Kidney glomerular epithelial cell (primary cell): Measurements from ENCODE around the gene HOXB1.
A peak's percentile ranks its signal among the peaks of the same experiment; 100 is the strongest.
"Not testable (repeated sequence)": the region's sequence is repeated elsewhere in the genome, so short reads cannot be mapped to it uniquely, and the experiment has no call there.

Source experiments
- DNase-seq: peaks from one replicate; lab custom pipeline; 2025; lab: John Stamatoyannopoulos, UW

Gene HOXB1

DNA sequence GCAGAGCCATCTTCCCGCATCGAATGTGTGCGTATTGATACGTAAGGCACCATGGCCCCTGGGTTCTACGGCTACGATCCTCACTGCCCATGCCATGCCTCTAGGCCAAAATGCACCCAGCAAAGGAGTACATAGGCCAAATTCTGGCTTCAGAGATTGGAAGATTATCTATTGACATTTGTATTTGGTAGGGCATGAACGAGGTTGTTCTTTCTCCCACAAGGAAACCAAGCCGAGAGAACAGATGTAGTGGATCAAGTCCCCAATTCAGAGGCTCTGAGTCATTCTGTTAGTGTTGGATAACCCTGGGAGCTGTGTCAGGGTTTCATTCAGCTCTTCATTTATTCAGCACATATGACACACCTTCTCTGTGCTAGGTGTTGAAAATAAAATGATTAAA lies 36.5 kb downstream of the HOXB1 start:
- DNase-seq: peak; percentile 24

DNA sequence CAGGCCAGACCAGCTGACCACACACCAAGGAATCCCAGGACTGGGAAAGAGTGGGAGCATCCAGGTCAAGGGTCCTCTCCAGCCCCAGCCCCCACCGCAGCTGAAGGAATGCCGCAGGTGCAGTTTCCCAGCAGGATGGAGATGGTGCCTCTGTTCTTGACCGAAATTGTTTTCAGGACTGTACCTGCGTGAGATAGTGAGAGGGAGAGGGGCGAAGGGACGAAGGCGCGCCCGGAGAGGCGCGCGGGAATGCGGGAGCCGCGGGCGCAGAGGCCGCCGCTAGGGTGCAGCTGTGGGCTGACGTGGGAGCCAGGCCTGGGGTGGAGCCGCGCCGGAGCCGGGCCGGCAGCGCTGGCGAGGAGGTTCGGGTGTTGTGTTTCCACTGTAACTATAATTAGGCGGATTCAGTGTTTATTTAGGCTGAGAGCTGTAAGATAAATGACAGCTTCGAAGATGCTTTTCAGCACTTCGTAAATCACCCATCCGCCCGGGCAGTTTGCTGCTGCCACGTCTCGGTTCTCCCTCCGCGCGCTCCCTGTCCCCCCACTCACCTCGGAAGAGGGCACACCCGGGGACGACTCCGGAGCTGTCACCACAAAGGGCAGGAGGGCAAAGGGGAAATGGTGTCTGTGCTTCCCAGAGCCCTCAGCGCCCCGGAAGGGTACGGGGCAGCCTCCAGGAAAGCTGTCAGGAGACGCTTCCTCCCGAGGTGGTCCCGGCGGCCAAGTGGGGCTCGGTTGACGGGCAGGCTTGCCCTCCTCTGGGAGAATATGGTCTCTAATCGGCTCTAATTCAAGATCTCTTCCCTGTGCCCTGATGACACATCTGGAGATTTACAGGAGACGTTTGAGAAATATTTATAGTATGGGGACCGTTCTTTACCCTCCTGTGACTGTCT lies 38.2 kb downstream of the HOXB1 start:
- DNase-seq: peak; percentile 30

DNA sequence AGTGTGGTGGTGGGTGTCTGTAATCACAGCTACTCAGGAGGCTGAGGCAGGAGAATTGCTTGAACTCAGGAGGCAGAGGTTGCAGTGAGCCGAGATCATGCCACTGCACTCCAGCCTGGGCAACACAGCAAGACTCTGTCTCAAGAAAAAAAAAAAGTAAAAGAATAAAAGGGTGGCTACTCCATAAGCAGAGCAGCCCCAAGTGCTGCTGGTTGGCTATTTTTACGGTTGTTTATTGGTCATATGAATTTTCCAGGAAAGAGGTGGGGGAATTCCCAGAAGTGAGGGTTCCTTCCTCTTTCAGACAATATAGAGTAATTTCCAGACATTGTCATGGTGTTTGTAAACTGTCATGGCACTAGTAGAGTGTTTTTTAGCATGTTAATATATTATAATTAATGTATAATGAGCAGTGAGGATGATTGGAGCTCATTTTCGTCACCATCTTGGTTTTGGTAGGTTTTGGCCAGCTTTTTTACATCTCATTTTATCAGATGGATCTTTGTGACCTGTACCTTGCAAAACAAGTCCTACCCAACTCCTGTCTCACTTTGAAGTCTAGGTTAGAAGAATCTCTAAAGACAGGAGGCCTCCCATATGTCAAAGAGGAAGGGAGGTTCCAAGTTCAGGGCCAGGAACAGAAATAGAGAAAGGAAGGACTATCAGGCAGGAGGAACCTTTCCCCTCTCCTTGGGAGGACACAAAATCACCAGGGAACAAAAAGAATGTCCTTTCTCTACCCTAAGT lies 39.1 kb downstream of the HOXB1 start:
- no peak for DNase-seq

DNA sequence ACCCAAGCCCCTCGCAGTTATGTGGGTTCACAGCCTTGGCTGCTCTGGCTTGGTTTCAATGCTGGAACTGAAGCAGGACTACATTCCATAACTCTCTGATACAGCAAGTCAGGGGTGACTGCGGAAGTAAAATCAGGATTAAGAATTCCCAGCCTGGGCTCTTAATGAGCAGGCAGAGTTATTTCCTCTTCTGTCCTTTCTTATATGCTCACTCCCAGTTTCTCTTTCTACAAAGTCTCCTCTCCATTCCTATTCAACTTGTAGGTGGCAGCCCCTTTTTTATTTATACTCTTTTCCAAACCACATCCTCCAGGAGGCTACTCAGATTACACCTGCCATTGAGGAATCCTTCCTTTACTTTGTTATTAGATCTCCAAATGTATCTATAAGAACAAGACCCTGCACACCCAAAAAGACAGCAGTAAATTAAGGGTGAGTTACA lies 40.3 kb downstream of the HOXB1 start:
- DNase-seq: no peak

DNA sequence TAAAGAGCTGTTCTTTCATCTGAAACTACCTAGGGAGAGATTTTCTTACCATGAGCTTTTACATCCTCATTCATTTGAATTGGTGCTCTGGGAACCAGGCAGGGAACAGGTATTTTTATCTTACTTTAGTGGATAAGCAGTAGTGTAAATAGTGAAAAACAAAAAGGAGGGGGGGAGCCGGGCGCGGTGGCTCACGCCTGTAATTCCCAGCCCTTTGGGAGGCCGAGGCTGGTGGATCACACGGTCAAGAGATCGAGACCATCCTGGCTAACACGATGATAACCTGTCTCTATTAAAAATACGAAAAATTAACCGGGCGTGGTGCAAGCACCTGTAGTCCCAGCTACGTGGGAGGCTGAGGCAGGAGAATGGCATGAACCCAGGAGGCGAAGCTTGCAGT lies 41.0 kb downstream of the HOXB1 start:
- no peak for DNase-seq

DNA sequence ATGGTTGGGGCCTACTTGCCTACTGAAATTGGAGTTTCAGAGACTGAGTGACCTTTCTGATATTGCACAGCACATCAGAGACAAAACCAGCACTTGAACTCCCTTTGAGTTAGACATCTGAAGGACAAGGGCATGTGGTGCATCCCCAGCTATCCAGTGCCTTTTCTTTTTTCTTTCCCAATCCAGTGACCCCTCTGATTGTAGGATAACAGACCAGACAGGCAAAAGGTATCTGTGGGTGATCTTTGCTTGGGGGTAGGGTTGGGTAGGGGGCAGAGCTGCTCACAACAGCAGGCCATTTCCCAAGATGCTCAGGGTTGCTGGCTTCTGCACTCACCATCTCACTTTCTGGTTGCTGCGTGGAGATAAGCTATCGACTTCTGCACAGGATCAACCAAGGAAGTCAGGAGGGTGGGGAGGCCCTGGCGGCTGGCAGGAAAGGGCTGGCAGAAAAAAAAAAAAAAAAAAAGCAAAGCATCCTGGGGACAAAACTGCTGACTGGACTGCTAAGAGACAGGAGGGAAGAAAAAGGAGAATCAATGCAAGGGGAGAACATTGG lies 42.2 kb downstream of the HOXB1 start:
- no peak for DNase-seq

DNA sequence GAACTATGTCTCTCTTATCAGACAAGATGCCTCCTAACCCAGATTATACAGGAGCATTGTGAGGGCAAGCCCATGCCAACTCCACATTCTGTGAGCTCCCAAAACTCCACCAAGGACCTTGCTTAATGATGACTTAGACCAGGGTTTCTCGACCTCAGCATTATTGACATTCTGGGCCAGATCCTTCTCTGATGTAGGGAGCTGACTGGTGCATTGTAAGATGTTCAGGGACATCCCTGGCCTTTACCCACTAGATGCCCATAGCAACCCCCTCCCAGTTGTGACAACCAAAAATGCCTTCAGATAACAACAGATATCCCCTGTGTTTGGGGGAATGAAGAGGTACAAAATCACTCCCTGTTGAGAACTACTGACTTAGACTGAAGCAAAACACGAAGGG lies 43.6 kb downstream of the HOXB1 start:
- DNase-seq: no peak

DNA sequence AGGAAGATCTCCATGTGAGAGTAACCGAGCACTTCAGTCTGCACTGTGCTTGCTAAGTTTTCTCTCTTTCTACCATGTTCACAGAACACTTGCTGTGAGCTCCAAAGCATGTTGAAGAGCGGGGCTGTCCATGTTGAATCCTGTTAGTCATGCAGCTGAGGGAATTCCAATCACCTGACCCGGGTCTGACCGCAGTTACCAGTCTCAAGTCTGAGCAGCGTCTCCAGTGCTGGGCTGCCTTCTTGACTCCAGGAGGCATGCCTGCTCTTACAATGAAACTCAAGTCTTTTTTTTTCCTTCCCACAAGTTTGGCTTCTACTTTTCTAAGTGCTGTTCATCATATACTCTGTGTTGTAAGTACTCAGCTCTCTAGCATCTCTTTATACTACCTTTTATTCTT lies 44.3 kb downstream of the HOXB1 start:
- peak; percentile 92 for DNase-seq

DNA sequence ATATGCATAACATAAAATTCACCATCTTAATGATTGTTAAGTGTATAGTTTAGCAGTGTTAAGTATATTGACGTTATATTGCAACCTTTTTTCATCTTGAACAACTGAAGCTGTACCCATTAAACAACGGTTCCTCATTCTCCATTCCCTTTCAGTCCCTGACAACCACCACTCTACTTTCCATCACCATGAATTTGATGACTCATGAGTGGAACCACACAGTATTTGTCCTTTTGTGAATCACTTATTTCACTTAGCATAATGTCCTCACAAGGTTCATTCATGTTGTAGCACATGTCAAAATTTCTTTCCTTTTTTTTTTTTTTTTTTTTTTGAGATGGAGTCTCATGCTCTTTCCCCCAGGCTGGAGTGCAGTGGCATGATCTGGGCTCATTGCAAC lies 46.0 kb downstream of the HOXB1 start:
- DNase-seq: peak; percentile 43

DNA sequence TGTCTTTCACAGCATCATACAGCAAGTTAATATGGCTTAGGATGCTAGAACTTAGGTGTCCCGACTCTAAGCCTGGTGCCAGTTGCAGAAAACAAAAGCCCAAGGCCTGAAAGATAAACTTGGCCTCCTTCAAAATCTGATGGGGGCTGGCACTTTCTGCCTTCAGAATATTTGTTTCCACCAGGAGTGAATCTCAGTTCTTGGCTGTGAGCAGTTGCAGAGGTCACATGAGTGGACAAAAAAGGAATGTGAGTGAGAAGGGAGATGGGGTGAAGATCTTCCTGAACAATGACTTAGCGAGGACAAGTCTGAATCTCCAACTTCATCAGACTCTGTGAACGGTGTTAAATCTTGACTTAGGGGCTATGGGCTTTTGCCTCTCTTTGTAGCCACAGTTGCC lies 46.6 kb downstream of the HOXB1 start:
- peak; percentile 62 for DNase-seq

DNA sequence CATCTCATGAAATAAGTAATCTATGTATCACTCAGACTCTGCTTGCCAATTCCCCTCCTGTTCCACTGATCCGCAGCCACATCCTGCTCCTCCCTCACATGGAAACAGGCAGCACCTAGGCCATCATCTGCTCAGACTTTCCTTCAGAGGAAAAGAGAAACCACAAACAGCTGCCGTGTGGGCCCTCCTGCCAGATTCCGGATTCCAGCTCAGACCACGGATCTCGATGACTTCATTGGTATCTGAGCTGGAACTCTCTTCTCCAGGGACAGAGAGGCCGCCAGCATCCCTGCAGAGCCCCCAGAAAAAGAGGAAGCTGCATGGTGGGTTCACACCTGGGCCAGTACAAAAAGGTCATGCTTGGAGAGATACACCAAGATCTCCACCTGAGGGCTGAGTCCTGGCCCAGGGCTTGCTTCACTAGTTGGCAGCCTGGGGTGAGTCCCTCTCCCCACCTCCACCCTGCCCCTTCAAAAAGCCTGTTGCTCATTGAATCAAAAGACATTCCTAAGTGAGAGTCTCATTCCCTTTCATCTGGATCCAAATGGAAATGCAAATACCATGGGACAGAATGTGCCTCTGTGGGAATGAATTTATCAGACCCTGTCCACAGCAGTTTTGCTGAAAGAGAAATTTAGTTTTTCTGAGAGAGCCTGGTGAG lies 47.2 kb downstream of the HOXB1 start:
- peak; percentile 100 for DNase-seq

DNA sequence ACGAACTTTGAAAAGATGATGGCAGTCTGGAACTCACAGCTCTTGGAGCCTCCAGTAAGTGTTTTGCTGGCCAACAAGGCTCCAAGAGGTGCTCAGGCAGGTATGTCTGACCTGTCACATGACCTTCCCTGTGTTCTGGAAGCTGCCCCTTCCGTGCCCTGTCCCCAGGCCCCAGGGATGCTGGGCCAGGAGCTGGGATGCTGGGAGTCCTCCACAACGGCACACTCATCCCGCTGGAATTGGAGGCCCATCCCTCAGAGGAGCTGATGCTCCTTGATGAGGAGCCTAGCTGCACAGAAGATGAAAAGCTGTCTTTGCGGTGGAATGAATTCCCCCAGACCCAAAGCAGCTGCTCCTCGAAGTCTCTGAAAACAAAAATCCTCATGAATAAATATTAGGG lies 47.8 kb downstream of the HOXB1 start:
- no peak for DNase-seq

DNA sequence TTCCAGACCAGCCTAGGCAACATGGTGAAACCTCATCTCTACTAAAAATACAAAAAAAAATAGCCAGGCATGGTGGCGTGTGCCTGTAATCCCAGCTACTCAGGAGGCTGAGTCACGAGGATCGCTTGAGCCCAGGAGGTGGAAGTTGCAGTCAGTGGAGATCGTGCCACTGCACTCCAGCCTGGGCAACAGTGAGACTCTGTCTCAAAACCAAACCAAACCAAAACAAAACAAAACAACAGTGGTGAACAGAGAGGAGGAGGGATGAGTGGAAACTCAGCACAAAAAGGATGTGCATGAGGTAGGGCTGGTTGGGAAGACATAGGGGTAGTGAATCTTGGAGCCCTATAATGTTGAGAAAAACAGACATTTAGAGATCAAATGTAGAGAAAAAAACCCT lies 48.5 kb downstream of the HOXB1 start:
- DNase-seq: not testable (repeated sequence)

DNA sequence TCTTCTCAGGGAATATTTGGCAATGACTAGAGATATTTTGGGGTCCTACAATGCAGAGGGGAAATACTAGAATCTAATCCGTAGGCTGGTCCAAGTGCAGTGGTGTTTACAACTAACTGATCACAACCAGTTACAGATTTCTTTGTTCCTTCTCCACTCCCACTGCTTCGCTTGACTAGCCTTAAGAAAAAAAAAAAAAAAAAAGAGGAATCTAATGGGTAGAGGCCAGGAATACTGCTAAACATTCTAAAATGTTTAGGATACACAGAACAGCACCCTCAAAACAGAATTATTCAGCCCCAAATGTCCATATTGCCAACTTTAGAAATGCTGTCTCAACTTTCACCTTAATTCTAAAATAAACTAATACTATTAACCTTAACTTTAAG lies 51.8 kb downstream of the HOXB1 start:
- DNase-seq: no peak
